ENCODE data around the gene HBEGF. TPM values are rescaled to one million over a fixed set of nuclear protein-coding genes. Genes with fewer than 3 reads are reported as not detected.

The HBEGF gene
- total RNA-seq, 2 donors from 2014 or later: 3.1 to 7.3 TPM

GRCh38 chr5:140341591-140341990, 4.8 kb downstream of the HBEGF start:
- TF ChIP-seq POLR2A (IDR thresholded peaks at IDR 0.05): no peak
- TF ChIP-seq, protein P1, sequence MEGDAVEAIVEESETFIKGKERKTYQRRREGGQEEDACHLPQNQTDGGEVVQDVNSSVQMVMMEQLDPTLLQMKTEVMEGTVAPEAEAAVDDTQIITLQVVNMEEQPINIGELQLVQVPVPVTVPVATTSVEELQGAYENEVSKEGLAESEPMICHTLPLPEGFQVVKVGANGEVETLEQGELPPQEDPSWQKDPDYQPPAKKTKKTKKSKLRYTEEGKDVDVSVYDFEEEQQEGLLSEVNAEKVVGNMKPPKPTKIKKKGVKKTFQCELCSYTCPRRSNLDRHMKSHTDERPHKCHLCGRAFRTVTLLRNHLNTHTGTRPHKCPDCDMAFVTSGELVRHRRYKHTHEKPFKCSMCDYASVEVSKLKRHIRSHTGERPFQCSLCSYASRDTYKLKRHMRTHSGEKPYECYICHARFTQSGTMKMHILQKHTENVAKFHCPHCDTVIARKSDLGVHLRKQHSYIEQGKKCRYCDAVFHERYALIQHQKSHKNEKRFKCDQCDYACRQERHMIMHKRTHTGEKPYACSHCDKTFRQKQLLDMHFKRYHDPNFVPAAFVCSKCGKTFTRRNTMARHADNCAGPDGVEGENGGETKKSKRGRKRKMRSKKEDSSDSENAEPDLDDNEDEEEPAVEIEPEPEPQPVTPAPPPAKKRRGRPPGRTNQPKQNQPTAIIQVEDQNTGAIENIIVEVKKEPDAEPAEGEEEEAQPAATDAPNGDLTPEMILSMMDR (IDR thresholded peaks at IDR 0.05): no peak
- ATAC-seq (no peak), DNase-seq (no peak)
- peaks cover 15% of the 10 kb centered on the region for H3K4me1 ChIP-seq
- 75 to 96% methylated on average over 2 to 5 of the region's 5 CpGs for WGBS, 2 donors
- H3K27me3 ChIP-seq: no peaks in the 10 kb centered on the region
- H3K27ac ChIP-seq: no peak overlapping the region
- intact Hi-C loops (cut with DNase I): no loop called here
- H3K9me3 ChIP-seq: no peaks in the 10 kb centered on the region
- H3K36me3 ChIP-seq (replicated peaks in 1 of 2; ENCODE audit: insufficient read depth in 1 of 2, low read depth in 2 of 2): no peaks in the 10 kb centered on the region
- H3K4me3 ChIP-seq: no peak overlapping the region

DNA sequence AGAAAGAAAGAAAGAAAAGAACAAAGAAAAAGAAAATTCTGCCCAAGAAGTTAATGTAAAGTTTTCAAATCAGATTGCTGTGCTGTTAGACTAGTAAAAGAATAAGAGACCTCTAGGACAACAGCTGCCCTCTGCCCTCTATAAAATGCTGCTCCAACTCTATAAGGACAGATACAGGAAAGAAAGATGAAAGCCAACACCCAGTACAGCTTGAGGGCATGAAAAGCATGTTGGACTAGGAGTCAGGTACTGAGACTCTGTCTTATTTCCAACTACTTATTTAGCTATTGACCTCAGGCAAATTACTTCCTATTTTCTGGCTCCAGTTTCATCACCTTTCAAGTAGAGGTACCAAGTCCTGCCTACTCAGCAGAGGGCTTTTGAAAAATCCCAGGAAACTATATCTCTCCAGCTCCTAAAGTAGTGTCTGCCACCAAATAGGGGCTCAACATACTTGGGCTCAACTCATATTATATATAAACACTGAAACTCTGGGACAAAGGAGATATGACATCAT, 5.7 kb downstream of the HBEGF start:
- Histone ChIP-seq H3K4me3 (no peak overlapping the region), H3K36me3 (replicated peaks in 1 of 2; ENCODE audit: insufficient read depth in 1 of 2, low read depth in 2 of 2) (no peaks in the 10 kb centered on the region), H3K9me3 (no peaks in the 10 kb centered on the region), H3K4me1 (peaks cover 11% of the 10 kb centered on the region), H3K27me3 (no peaks in the 10 kb centered on the region), H3K27ac (no peak overlapping the region)
- no peak for DNase-seq
- no peak for ATAC-seq
- no peak for TF ChIP-seq POLR2A (IDR thresholded peaks at IDR 0.05)
- TF ChIP-seq, protein P1 (IDR thresholded peaks at IDR 0.05): no peak
- intact Hi-C loops (cut with DNase I): no loop called here

- Histone ChIP-seq H3K4me1 (peaks cover 1% of the 10 kb centered on the region), H3K27me3 (no peaks in the 10 kb centered on the region), H3K27ac (no peak overlapping the region), H3K4me3 (no peak overlapping the region), H3K36me3 (replicated peaks in 1 of 2; ENCODE audit: insufficient read depth in 1 of 2, low read depth in 2 of 2) (no peaks in the 10 kb centered on the region), H3K9me3 (no peaks in the 10 kb centered on the region)
- intact Hi-C loops (cut with DNase I): no loop called here
- DNase-seq (no peak), ATAC-seq (no peak)
- TF ChIP-seq, protein P1 (IDR thresholded peaks at IDR 0.05): no peak
- TF ChIP-seq POLR2A (IDR thresholded peaks at IDR 0.05): no peak
- WGBS, 2 donors: 70 to 72% methylated on average over 3 to 4 of the region's 4 CpGs
Measured at GRCh38 chr5:140339636-140340035, 6.8 kb downstream of the HBEGF start.

DNA sequence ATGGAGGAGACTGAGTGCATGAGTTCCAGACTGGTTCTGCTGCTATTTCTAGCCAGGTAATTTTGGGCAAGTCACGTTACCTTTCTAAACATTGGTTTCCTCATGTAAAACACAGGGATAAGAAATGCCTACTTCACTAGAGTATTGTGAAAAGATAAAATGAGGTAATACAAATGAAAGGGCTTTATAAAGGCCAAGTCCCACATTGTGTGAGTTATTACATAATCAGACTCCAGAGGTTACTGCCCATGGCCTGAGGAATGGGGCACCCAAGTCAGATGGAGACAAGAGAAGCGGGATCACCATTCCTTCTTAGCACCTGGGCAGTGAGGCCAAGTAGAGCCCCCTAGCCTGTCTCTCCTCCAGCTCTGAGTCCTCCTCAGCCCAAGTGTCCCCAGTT, 7.5 kb downstream of the HBEGF start:
- Histone ChIP-seq H3K27me3 (no peaks in the 10 kb centered on the region), H3K36me3 (replicated peaks in 1 of 2; ENCODE audit: insufficient read depth in 1 of 2, low read depth in 2 of 2) (no peaks in the 10 kb centered on the region), H3K9me3 (no peaks in the 10 kb centered on the region), H3K27ac (no peak overlapping the region), H3K4me1 (no peaks in the 10 kb centered on the region), H3K4me3 (no peak overlapping the region)
- DNase-seq (no peak), ATAC-seq (no peak)
- intact Hi-C loops (cut with DNase I): no loop called here
- TF ChIP-seq, protein P1 (IDR thresholded peaks at IDR 0.05): no peak
- no peak for TF ChIP-seq POLR2A (IDR thresholded peaks at IDR 0.05)
- 87 to 98% methylated on average over 2 of the region's 2 CpGs for WGBS, 2 donors

DNA sequence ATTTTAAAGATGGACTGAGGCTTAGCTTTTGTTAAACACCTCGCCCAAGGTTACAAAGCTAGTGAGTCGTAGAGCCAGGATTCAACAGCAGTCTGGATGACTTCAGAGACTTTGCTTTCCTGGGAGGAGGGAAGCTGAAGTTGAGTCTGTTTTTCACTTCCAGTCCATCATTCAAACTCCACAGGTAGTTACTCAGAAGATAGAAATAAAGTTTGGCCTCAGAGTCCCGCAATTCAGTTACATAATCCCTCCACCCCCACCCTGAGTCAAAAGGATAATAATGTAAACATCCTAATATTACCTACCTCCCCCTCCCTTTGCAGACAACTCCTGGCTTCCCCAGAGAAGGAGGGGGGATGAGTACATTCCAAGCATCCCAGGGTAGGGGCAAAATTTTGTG, 8.1 kb downstream of the HBEGF start:
- intact Hi-C loops (cut with DNase I): no loop called here
- 62 to 68% methylated on average over 3 of the region's 3 CpGs for WGBS, 2 donors
- Histone ChIP-seq H3K36me3 (replicated peaks in 1 of 2; ENCODE audit: insufficient read depth in 1 of 2, low read depth in 2 of 2) (no peaks in the 10 kb centered on the region), H3K27ac (no peak overlapping the region), H3K9me3 (no peaks in the 10 kb centered on the region), H3K4me3 (no peak overlapping the region), H3K27me3 (no peaks in the 10 kb centered on the region), H3K4me1 (no peaks in the 10 kb centered on the region)
- ATAC-seq: no peak
- DNase-seq: no peak
- no peak for TF ChIP-seq POLR2A (IDR thresholded peaks at IDR 0.05)
- TF ChIP-seq, protein P1 (IDR thresholded peaks at IDR 0.05): no peak
